SK-N-SH (cell line): ENCODE results near the gene KMO. TPM values are rescaled to one million over a fixed set of nuclear protein-coding genes. Genes with fewer than 3 reads are reported as not detected.

Source experiments
- CTCF ChIA-PET: fragments of 300-600, 350-600 bp; formaldehyde crosslinking; extraction: SDS; loops from one replicate; lab custom pipeline; 2021; lab: Yijun Ruan, JAX
- POLR2A ChIA-PET: fragments of 350-600 bp; sonication (Branson Sonifier 250); formaldehyde crosslinking; extraction: SDS; loops from one replicate; lab custom pipeline; 2020; ENCODE audit warnings: antibody characterized with exemption, inconsistent platforms; lab: Yijun Ruan, JAX
- DNase-seq: peaks from one replicate; pipeline ENCODE4 v3.0.0; 2012
- H2AFZ ChIP-seq: fragments of 200-600 bp; sonication (generic); 2 replicates; pipeline ENCODE4 v1.8.1; 2016; ENCODE audit warnings: antibody characterized with exemption, mild to moderate bottlenecking, low read depth
- H3F3A ChIP-seq: fragments of 200-600 bp; sonication (generic); replicated peaks from 2 replicates; pipeline ENCODE3; 2016; ENCODE audit warnings: antibody characterized with exemption, mild to moderate bottlenecking; ENCODE audit not compliant: insufficient read depth
- H3K27ac ChIP-seq, 2 experiments: fragments of 200-500 bp in 1 of 2; fragments of 200-600 bp in 1 of 2; sonication (Bioruptor generic) in 1 of 2; sonication (generic), shearing (Covaris generic) in 1 of 2; 2 replicates each; pipeline versions ENCODE4 v1.5.1 to v1.6.1; 2014 to 2016; ENCODE audit warnings: low read depth in 2 of 2, inconsistent platforms in 1 of 2, low read length in 1 of 2, mild to moderate bottlenecking in 1 of 2, mixed read lengths in 1 of 2
- H3K27me3 ChIP-seq: fragments of 200-600 bp; sonication (generic), shearing (Covaris generic); 2 replicates; pipeline ENCODE4 v1.6.1; 2016; ENCODE audit warnings: mixed run types; ENCODE audit not compliant: insufficient read depth
- H3K36me3 ChIP-seq, 2 experiments: fragments of 200-500 bp in 1 of 2; fragments of 200-600 bp in 1 of 2; sonication (Bioruptor generic) in 1 of 2; sonication (generic) in 1 of 2; replicated peaks in 1 of 2; 2 replicates each; pipeline versions ENCODE3 to v1.5.1; 2014 to 2016; ENCODE audit warnings: low read length in 1 of 2, mild to moderate bottlenecking in 1 of 2; ENCODE audit not compliant: insufficient read depth in 2 of 2, control insufficient read depth in 1 of 2
- H3K4me1 ChIP-seq, 2 experiments: fragments of 200-500 bp in 1 of 2; fragments of 200-600 bp in 1 of 2; sonication (Bioruptor generic) in 1 of 2; sonication (generic), shearing (Covaris generic) in 1 of 2; 2 replicates each; pipeline versions ENCODE4 v1.5.1 to v1.6.1; 2014 to 2016; ENCODE audit warnings: low read depth in 1 of 2, low read length in 1 of 2, mixed run types in 1 of 2; ENCODE audit not compliant: insufficient read depth in 2 of 2, control insufficient read depth in 1 of 2
- H3K4me2 ChIP-seq: fragments of 200-600 bp; sonication (generic), shearing (Covaris generic); 2 replicates; pipeline ENCODE4 v1.6.1; 2017; ENCODE audit warnings: mixed run types
- H3K4me3 ChIP-seq, 2 experiments: fragments of 200-500 bp in 1 of 2; fragments of 200-600 bp in 1 of 2; sonication (Bioruptor generic) in 1 of 2; sonication (generic), shearing (Covaris generic) in 1 of 2; 2 replicates each; pipeline versions ENCODE4 v1.5.1 to v1.8.1; 2014 to 2016; ENCODE audit warnings: low read depth in 2 of 2, inconsistent platforms in 1 of 2, low read length in 1 of 2, mild to moderate bottlenecking in 1 of 2, mixed read lengths in 1 of 2, moderate library complexity in 1 of 2
- H3K79me2 ChIP-seq: fragments of 200-600 bp; sonication (generic); 2 replicates; pipeline ENCODE4 v1.8.1; 2017; ENCODE audit warnings: mild to moderate bottlenecking; ENCODE audit not compliant: insufficient read depth
- H3K9ac ChIP-seq: fragments of 200-600 bp; sonication (generic); 2 replicates; pipeline ENCODE4 v1.6.1; 2017; ENCODE audit warnings: mixed run types
- H3K9me2 ChIP-seq: fragments of 200-600 bp; sonication (generic); 2 replicates; pipeline ENCODE4 v1.6.1; 2017; ENCODE audit warnings: mixed run types
- H3K9me3 ChIP-seq: fragments of 200-600 bp; sonication (generic); 2 replicates; pipeline ENCODE4 v1.6.1; 2017; ENCODE audit warnings: mixed run types, mild to moderate bottlenecking, moderate library complexity
- H4K20me1 ChIP-seq: fragments of 200-600 bp; sonication (generic); 2 replicates; pipeline ENCODE4 v1.6.1; 2017; ENCODE audit warnings: mild to moderate bottlenecking, mixed run types; ENCODE audit not compliant: insufficient read depth
- CHD2 ChIP-seq: fragments of 150-350 bp; IDR thresholded peaks from 2 replicates; pipeline ENCODE4 v1.6.1; 2018; ENCODE audit warnings: low read length; ENCODE audit not compliant: partially characterized antibody
- ELF1 ChIP-seq: IDR thresholded peaks from 2 replicates; pipeline ENCODE4 v1.4.0; 2012
- EZH2phosphoT487 ChIP-seq: fragments of 200-600 bp; sonication (generic); IDR thresholded peaks from 2 replicates; pipeline ENCODE4 v1.6.1; 2017; ENCODE audit warnings: low read depth, mixed run types, mild to moderate bottlenecking, antibody characterized with exemption, moderate library complexity, borderline replicate concordance
- FOSL2 ChIP-seq: IDR thresholded peaks from 2 replicates; pipeline ENCODE4 v1.4.0; 2012; ENCODE audit warnings: low read depth, mild to moderate bottlenecking, moderate library complexity, borderline replicate concordance
- FOXJ3 ChIP-seq: sonication (generic); formaldehyde crosslinking; IDR thresholded peaks from 2 replicates; pipeline ENCODE4 v1.5.1; 2020; ENCODE audit warnings: mild to moderate bottlenecking, missing genetic modification reagents
- GATA2 ChIP-seq: sonication (generic); formaldehyde crosslinking; IDR thresholded peaks from 2 replicates; pipeline ENCODE4 v1.5.0; 2020; ENCODE audit warnings: mild to moderate bottlenecking, missing genetic modification reagents
- IRF3 ChIP-seq: fragments of 150-350 bp; IDR thresholded peaks from 2 replicates; pipeline ENCODE4 v1.6.1; 2016; ENCODE audit warnings: mild to moderate bottlenecking, low read depth, low read length
- MAX ChIP-seq: IDR thresholded peaks from 2 replicates; pipeline ENCODE4 v1.4.0; 2012; ENCODE audit warnings: low read depth
- MEF2A ChIP-seq: IDR thresholded peaks from 2 replicates; pipeline ENCODE4 v1.4.0; 2012; ENCODE audit warnings: low read depth, borderline replicate concordance
- MXI1 ChIP-seq: IDR thresholded peaks from 2 replicates; pipeline ENCODE4 v1.6.1; 2012; ENCODE audit warnings: mild to moderate bottlenecking, low read depth, low read length, improper control_type of control experiment
- NFIC ChIP-seq: IDR thresholded peaks from 2 replicates; pipeline ENCODE4 v1.4.0; 2012; ENCODE audit warnings: borderline replicate concordance
- NRF1 ChIP-seq: IDR thresholded peaks from 2 replicates; pipeline ENCODE4 v1.6.1; 2012; ENCODE audit warnings: low read depth, mild to moderate bottlenecking, low read length
- POLR2AphosphoS5 ChIP-seq: IDR thresholded peaks from 2 replicates; pipeline ENCODE4 v1.6.1; 2012; ENCODE audit warnings: low read depth, low read length
- RAD21 ChIP-seq: IDR thresholded peaks from 2 replicates; pipeline ENCODE4 v1.6.1; 2012; ENCODE audit warnings: mild to moderate bottlenecking, low read length
- RCOR1 ChIP-seq: fragments of 150-350 bp; IDR thresholded peaks from 2 replicates; pipeline ENCODE4 v1.6.1; 2017; ENCODE audit warnings: antibody characterized with exemption, low read length
- REST ChIP-seq: IDR thresholded peaks from 2 replicates; pipeline ENCODE4 v1.6.1; 2012; ENCODE audit warnings: mild to moderate bottlenecking, low read depth, low read length, moderate library complexity
- TEAD4 ChIP-seq: IDR thresholded peaks from 2 replicates; pipeline ENCODE4 v1.4.0; 2012; ENCODE audit warnings: mild to moderate bottlenecking, borderline replicate concordance; ENCODE audit not compliant: insufficient read depth
- USF1 ChIP-seq: IDR thresholded peaks from 2 replicates; pipeline ENCODE4 v1.4.0; 2012; ENCODE audit warnings: low read depth, borderline replicate concordance
- YY1 ChIP-seq: IDR thresholded peaks from 2 replicates; pipeline ENCODE4 v1.4.0; 2012; ENCODE audit warnings: low read depth, mild to moderate bottlenecking
- ZBTB33 ChIP-seq: IDR thresholded peaks from 2 replicates; pipeline ENCODE4 v1.4.0; 2012; ENCODE audit warnings: low read depth, borderline replicate concordance
- WGBS: methylation state at CpG from one replicate; pipeline ENCODE4 v1.1.6; 2017; ENCODE audit warnings: low lambda C conversion rate; 5-methylcytosine and 5-hydroxymethylcytosine counted together
- polyA plus RNA-seq, 3 experiments: library from polyadenylated mRNA; depleted of rRNA; stranded (reverse); fragments of >200 nt; gene quantifications; 2 replicates each; pipeline ENCODE4 v1.2.3, GENCODE V29; 2012

Gene KMO
- polyA plus RNA-seq, 1 of the 3 experiments (the other 2 are of a cell fraction), result not detected

DNA sequence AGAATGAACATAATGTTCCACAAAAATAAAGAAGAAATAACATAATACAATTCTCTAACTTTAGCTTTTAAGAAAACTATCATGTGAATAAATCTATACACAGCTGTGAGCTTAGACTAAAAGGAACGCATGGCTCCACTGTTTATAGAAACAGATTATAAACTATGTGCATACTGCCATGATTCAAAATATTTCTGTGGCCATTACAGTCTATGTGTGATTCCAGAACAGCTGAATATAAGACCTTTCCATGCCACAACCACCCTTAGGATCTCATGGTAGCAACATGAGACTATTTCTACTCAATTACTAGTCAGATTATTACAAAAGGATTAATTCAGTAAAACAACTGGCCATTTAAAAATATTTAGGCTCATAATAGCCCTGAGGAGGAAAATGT lies 104.1 kb downstream of the KMO start:
- no peaks in the 10 kb centered on the region for H4K20me1 ChIP-seq
- no peaks in the 10 kb centered on the region; the same call in 1 of the 2 replicates for H3K9me2 ChIP-seq
- peaks cover 17 to 33% of the 10 kb centered on the region in 2 experiments for H3K36me3 ChIP-seq
- WGBS, result 91% methylated on average over 1 of the region's 1 CpG
- no peak for DNase-seq
- H3K9me3 ChIP-seq, result no peaks in the 10 kb centered on the region
- no peak overlapping the region for H3K27ac ChIP-seq
- H3F3A ChIP-seq, result no peaks in the 10 kb centered on the region
- ChIA-PET CTCF (interaction anchor here (0.7 to 1.8 kb wide), 2 partner anchors 25 to 105 kb away, joined by 3 to 8 read pairs; no protein-coding TSS in a partner anchor), POLR2A (no interaction called here)
- H3K4me2 ChIP-seq, result no peak overlapping the region
- peaks cover 35% of the 10 kb centered on the region for H3K79me2 ChIP-seq
- TF ChIP-seq NFIC, result no peak
- no peak for TF ChIP-seq MEF2A
- TF ChIP-seq IRF3, result no peak
- no peak for TF ChIP-seq ZBTB33
- no peak for TF ChIP-seq NRF1
- TF ChIP-seq RAD21, result no peak
- no peak for TF ChIP-seq POLR2AphosphoS5
- TF ChIP-seq RCOR1, result no peak
- no peak for TF ChIP-seq GATA2 (CRISPR knock-in tag)
- no peak for TF ChIP-seq USF1
- TF ChIP-seq FOXJ3 (CRISPR knock-in tag), result no peak
- TF ChIP-seq MXI1, result no peak
- TF ChIP-seq REST, result no peak
- TF ChIP-seq YY1, result no peak
- TF ChIP-seq FOSL2, result no peak
- TF ChIP-seq ELF1, result no peak
- TF ChIP-seq CHD2, result no peak
- TF ChIP-seq EZH2phosphoT487, result no peak
- no peak for TF ChIP-seq MAX
- TF ChIP-seq TEAD4, result no peak
- peaks cover 11 to 23% of the 10 kb centered on the region in 2 experiments for H3K4me1 ChIP-seq
- no peak overlapping the region for H3K9ac ChIP-seq
- H3K27me3 ChIP-seq, result no peaks in the 10 kb centered on the region
- H3K4me3 ChIP-seq, result no peak overlapping the region
- H2AFZ ChIP-seq, result no peak overlapping the region
